Activated CD4-positive, alpha-beta T cell treated with anti-CD3 and anti-CD28 coated beads, Interleukin-10, Interleukin-2, amounts not matched to agents 100 ng/mL and 50 ng/mL, durations not matched to agents 16 hours and 8 hours (primary cell): ENCODE results near the gene GDI1.
A peak's percentile ranks its signal among the peaks of the same experiment; 100 is the strongest.

Source experiments
- DNase-seq: peaks from one replicate; pipeline ENCODE4 v3.0.0-alpha.2; 2020

GDI1 gene

GRCh38 chrX:154463611-154464220 is 26.8 kb downstream of the GDI1 start:
- DNase-seq, result no peak

GRCh38 chrX:154464806-154465365 is 27.9 kb downstream of the GDI1 start:
- DNase-seq, result no peak

- no peak for DNase-seq
Measured at GRCh38 chrX:154465601-154466000, 28.6 kb downstream of the GDI1 start.

DNA sequence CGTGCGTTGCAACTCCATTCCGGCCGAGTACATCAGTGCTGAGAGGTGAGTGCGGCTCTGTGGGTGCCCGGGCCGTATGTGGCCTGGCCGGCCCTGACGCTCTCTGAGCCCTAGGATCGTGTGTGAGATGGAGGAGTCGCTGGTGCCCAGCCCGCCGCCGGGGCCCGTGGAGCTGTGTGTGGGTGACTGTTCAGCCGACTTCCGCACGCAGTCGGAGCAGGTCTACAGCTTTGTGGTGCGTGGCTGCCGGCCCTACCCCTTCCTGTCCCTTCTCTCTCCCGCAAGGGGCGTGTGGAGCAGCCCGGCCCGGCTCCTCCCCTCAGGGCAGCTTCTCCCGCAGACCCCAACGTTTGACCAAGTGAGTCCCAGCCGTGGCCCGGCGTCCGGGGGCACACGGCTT is 29.1 kb downstream of the GDI1 start:
- DNase-seq, result no peak

DNA sequence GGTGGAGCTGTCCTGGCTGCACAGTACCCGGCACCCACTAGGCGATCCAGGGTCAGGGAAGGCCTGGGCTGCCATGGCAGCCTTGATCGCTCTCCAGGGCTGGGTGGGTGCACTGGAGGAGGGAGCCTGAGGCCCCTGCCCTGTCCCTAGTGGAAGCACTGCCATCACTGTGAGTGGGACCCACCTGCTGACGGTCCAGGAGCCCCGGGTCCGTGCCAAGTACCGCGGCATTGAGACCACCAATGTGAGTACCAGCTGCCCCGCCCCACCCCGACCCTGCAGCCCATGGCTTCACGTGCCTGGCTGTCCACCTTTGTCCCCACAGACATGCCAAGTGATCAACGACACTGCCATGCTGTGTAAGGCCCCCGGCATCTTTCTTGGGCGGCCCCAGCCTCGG is 30.0 kb downstream of the GDI1 start:
- DNase-seq, result no peak

GRCh38 chrX:154467556-154467955 is 30.6 kb downstream of the GDI1 start:
- no peak for DNase-seq

GRCh38 chrX:154468217-154468616 is 31.3 kb downstream of the GDI1 start:
- DNase-seq, result no peak

- no peak for DNase-seq
Measured at GRCh38 chrX:154469114-154469513, 32.2 kb downstream of the GDI1 start.

DNA sequence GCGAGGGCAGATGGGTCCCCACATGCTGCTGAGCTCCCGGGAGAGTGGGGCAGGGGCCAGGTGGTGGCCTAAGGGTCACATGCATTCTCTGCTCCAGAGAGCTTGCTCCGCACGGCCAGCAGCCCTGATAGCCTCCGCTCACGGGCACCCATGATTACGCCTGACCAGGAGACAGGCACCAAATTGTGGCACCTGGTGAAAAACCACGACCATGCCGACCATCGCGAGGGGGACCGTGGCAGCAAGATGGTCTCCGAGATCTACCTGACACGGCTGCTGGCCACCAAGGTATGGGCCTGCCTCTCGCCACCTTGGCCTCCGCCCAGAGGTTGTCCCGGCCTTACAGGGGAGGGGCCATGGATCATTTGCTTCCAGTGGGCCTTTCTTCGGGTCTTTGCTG is 32.9 kb downstream of the GDI1 start:
- no peak for DNase-seq

DNA sequence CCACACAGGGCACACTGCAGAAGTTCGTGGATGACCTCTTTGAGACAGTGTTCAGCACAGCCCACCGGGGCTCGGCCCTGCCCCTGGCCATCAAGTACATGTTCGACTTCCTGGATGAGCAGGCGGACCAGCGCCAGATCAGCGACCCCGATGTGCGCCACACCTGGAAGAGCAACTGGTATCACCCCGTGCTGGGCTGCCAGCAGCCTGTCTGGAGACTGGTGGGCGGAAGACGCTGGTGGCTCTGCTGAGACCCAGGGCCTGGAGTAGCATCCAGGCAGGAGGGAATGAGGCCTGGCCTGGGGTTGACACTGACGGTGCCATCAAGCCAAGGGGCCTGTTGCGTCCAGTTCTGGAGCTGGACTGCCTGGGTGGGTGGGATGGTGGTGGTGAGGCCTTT is 33.5 kb downstream of the GDI1 start:
- no peak for DNase-seq

GRCh38 chrX:154470914-154471568 is 34.1 kb downstream of the GDI1 start:
- DNase-seq, result no peak

DNA sequence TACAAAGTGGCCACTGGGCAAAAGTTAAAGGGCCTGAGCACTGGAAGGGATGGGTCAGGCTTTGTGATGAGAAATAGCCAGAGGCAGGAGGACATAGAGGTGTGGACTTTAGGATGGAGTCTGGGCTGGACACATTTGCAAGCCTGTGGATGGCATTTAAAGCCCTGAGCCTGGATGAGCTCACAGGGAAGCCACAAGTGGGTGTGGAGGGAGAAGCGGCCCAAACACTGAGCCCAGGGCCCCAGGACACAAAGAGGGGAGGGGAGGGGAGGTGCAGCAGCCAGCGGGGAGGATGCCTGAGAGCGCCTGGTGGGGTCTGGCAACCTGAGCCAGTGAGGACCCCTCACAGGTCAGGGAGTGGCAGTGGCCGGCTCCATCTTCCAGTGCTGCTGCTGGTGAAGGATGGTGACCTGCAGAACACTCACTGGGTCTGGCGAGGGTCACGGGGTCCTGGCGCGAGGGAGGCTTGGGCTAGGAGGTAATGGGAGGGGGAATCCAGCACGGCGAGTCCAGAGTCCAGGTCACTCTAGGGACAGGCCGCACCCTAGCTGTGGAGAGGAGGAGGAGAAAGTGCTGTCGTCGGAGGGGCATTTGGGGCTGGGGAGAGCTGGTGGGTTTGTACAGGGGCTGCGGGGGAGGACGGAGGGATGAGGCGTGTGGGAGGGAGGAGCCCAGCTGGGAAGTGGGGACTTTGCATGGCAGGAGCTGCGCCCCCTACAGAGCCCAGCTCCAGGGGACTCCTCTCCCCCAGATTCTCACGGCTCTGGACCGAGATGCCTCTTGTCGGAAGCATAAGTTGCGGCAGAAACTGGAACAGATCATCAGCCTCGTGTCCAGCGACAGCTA is 35.1 kb downstream of the GDI1 start:
- no peak for DNase-seq

- no peak for DNase-seq
Measured at GRCh38 chrX:154472685-154473632, 36.0 kb downstream of the GDI1 start.

GRCh38 chrX:154473683-154474082 is 36.7 kb downstream of the GDI1 start:
- no peak for DNase-seq

GRCh38 chrX:154476821-154477220 is 39.9 kb downstream of the GDI1 start:
- no peak for DNase-seq

DNA sequence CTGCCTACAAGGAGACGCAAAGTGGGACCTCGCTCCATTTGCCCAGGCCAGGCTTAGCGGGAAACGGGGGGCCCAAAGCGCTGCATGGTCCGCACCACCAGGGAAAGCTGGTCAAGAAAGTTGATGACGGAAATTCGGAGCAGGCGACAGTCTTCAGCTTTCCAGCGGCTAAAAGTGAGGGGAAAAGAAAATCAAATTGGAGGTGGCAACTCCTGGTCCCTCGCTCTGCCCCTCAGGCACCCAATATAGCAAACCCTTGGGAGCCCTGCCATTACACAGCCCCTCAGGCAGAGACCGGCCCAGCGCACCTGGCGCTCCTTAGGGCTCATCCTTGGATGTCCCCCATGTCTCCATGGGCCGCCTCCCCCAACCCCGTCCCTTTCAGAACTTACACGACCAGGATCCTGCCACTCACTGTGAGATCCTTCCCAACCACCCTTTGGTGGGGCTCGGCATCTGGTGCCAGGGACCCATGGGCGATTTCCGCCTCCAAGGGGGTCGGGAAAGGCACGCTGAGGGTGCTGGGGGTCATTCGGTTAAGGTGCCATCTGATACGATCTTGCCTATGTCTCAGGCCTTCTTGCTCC is 41.0 kb downstream of the GDI1 start:
- DNase-seq, result no peak

DNA sequence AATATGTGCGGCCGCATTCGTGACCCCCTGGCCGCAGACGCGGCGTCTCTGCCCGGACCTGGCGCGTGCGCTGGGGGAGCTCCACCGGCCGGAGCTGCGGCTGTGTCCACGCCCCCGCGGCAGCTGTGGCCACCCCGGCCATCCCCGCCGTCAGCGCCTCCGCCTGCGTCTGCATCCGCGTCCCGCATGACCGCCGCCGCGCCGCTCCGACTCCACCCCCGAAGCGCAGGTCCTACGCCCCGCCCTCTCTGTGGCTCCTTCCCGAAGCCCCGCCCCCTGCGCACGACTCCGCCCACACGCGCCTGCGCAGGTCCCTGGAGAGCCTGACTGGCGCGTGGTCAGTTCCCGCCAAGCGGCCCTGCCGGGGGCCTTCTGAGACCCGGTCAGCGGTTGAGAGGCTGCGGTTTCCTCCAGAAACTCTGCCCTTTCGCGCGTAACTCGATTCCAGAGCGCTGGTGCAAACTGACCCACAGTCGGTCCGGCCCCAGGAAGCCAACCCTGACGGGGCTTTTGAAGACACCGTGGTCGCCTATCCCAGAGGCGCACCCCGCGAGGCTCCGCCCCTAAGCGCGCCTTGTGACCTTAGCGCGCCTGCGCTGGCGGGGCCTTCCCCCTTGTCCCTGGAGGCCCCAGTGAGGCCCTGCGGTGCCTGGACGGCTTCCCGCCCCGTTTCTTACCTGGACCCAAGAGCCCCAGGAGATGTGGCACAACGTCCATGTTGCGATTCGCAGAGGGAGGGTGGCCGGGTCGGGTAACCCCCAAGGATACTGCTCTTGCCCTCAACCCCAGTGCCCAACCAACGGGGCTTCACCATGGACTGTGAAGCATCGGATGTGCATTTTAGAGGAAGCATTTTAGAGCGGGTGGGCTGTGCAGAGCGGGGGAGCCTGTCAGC is 42.0 kb downstream of the GDI1 start, which contains the start of gene LAGE3:
Gene LAGE3, minus strand, starts transcription at position 554 of the 895 bp plus-strand sequence. Its CDS starts 366 bp downstream, at position 188.
- peak; percentile 95 for DNase-seq

DNA sequence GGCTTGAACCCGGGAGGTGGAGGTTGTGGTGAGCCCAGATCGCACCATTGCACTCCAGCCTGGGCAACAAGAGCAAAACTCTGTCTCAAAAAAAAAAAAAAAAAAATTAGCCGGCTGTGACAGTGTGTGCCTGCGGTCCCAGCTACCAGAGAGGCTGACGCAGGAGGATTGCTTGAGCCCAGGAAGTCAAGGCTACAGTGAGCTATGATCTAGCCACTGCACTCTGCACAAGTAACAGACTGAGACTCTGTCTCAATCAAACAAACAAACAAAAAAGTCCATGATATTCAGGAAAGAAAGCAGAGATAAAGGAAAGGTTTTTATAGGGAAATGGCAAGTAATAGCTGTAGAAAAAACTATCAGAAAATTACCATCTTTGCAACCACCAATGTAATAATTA is 44.2 kb downstream of the GDI1 start:
- DNase-seq, result no peak

DNA sequence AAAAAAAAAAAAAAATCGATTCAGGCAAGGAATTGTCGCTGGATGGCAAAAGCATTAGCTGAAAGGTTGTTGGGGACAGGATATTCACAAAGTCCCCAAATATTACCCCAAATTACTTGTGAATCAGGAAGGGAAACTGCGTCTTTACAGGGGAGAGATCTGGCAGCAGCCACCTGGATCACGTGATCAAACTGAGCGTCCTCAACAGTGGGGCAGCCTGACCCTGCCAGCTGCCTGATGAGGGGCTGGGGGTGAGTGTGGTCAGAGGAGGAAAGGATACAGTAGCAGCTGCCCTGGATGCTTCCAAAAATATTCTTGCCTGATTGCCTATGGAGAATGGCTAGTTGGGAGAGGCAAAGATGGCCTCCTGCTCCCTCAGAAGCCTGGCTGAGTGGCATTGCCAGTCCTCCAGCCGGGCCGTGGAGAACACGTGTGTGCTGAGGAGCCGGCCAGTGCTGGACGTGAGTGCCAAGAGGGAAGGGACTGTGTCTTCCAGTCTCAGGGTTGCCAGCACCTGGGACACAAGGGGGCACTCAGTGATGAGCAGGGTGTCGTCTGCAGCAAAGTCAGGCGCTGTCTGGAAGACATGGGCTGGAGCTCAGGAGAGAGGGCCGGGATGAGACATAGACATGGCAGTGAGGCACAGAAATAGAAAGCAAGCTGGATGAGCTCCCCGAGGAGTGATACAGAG is 45.1 kb downstream of the GDI1 start:
- DNase-seq, result no peak

GRCh38 chrX:154482786-154483185 is 45.8 kb downstream of the GDI1 start:
- DNase-seq, result no peak
